ENCODE results near the gene PCGF6.
"Not testable (repeated sequence)": the region's sequence is repeated elsewhere in the genome, so short reads cannot be mapped to it uniquely, and the experiment has no call there.

Gene PCGF6

GRCh38 chr10:103367379-103367781 is 16.4 kb upstream of the PCGF6 start:
- H3K4me3 ChIP-seq (ENCODE audit: low read depth in 1 of 2, low read length in 2 of 2), result peak overlapping the region; percentile 68 to 74
- no peaks in the 10 kb centered on the region for H3K9me3 ChIP-seq (ENCODE audit: low read length)
- no peaks in the 10 kb centered on the region for H3K4me1 ChIP-seq (ENCODE audit: insufficient read depth, low read length)
- no peaks in the 10 kb centered on the region for H3K27me3 ChIP-seq (ENCODE audit: control insufficient read depth in 1 of 2, insufficient read depth in 2 of 2, low read length in 2 of 2)
- peak overlapping the region; percentile 81 for H3K27ac ChIP-seq (ENCODE audit: low read depth, low read length)
- H3K9ac ChIP-seq (ENCODE audit: low read length), result no peak overlapping the region
- no peaks in the 10 kb centered on the region for H3K36me3 ChIP-seq (ENCODE audit: insufficient read depth, low read length)

GRCh38 chr10:103360791-103361190 is 9.9 kb upstream of the PCGF6 start:
- not testable (repeated sequence) for H3K4me1 ChIP-seq (ENCODE audit: insufficient read depth, low read length); H3K27me3 ChIP-seq (ENCODE audit: control insufficient read depth in 1 of 2, insufficient read depth in 2 of 2, low read length in 2 of 2); H3K27ac ChIP-seq (ENCODE audit: low read depth, low read length); H3K4me3 ChIP-seq (ENCODE audit: low read depth in 1 of 2, low read length in 2 of 2); H3K9ac ChIP-seq (ENCODE audit: low read length); H3K9me3 ChIP-seq (ENCODE audit: low read length); H3K36me3 ChIP-seq (ENCODE audit: insufficient read depth, low read length)

- H3K4me1 ChIP-seq (ENCODE audit: insufficient read depth, low read length); H3K4me3 ChIP-seq (ENCODE audit: low read depth in 1 of 2, low read length in 2 of 2); H3K27me3 ChIP-seq (ENCODE audit: control insufficient read depth in 1 of 2, insufficient read depth in 2 of 2, low read length in 2 of 2); H3K36me3 ChIP-seq (ENCODE audit: insufficient read depth, low read length); H3K27ac ChIP-seq (ENCODE audit: low read depth, low read length); H3K9ac ChIP-seq (ENCODE audit: low read length); H3K9me3 ChIP-seq (ENCODE audit: low read length): not testable (repeated sequence)
These were observed 8.6 kb upstream of the PCGF6 start for GRCh38 chr10:103359493-103359892.

- Histone ChIP-seq H3K27ac (ENCODE audit: low read depth, low read length) (no peak overlapping the region), H3K36me3 (ENCODE audit: insufficient read depth, low read length) (no peaks in the 10 kb centered on the region), H3K4me3 (ENCODE audit: low read depth in 1 of 2, low read length in 2 of 2) (no peak overlapping the region), H3K27me3 (ENCODE audit: control insufficient read depth in 1 of 2, insufficient read depth in 2 of 2, low read length in 2 of 2) (no peaks in the 10 kb centered on the region), H3K9ac (ENCODE audit: low read length) (no peak overlapping the region), H3K9me3 (ENCODE audit: low read length) (no peaks in the 10 kb centered on the region), H3K4me1 (ENCODE audit: insufficient read depth, low read length) (no peaks in the 10 kb centered on the region)
These were observed 5.1 kb upstream of the PCGF6 start for GRCh38 chr10:103355906-103356599.

- H3K4me3 ChIP-seq (ENCODE audit: low read depth in 1 of 2, low read length in 2 of 2); H3K36me3 ChIP-seq (ENCODE audit: insufficient read depth, low read length); H3K27ac ChIP-seq (ENCODE audit: low read depth, low read length); H3K27me3 ChIP-seq (ENCODE audit: control insufficient read depth in 1 of 2, insufficient read depth in 2 of 2, low read length in 2 of 2); H3K9me3 ChIP-seq (ENCODE audit: low read length); H3K4me1 ChIP-seq (ENCODE audit: insufficient read depth, low read length); H3K9ac ChIP-seq (ENCODE audit: low read length): not testable (repeated sequence)
These were observed 3.6 kb upstream of the PCGF6 start for GRCh38 chr10:103354567-103354966.

- Histone ChIP-seq H3K9ac (ENCODE audit: low read length) (no peak overlapping the region), H3K27me3 (ENCODE audit: control insufficient read depth in 1 of 2, insufficient read depth in 2 of 2, low read length in 2 of 2) (no peaks in the 10 kb centered on the region), H3K27ac (ENCODE audit: low read depth, low read length) (no peak overlapping the region), H3K36me3 (ENCODE audit: insufficient read depth, low read length) (peaks cover under 1% of the 10 kb centered on the region), H3K4me1 (ENCODE audit: insufficient read depth, low read length) (no peaks in the 10 kb centered on the region), H3K4me3 (ENCODE audit: low read depth in 1 of 2, low read length in 2 of 2) (no peak overlapping the region), H3K9me3 (ENCODE audit: low read length) (no peaks in the 10 kb centered on the region)
These were observed 2.3 kb upstream of the PCGF6 start for GRCh38 chr10:103353281-103353680.

- Histone ChIP-seq H3K4me1 (ENCODE audit: insufficient read depth, low read length) (no peaks in the 10 kb centered on the region), H3K27ac (ENCODE audit: low read depth, low read length) (peak overlapping the region; percentile 93), H3K36me3 (ENCODE audit: insufficient read depth, low read length) (peaks cover 11% of the 10 kb centered on the region), H3K9ac (ENCODE audit: low read length) (peak overlapping the region; percentile 21), H3K9me3 (ENCODE audit: low read length) (no peaks in the 10 kb centered on the region), H3K27me3 (ENCODE audit: control insufficient read depth in 1 of 2, insufficient read depth in 2 of 2, low read length in 2 of 2) (no peaks in the 10 kb centered on the region), H3K4me3 (ENCODE audit: low read depth in 1 of 2, low read length in 2 of 2) (peak overlapping the region; percentile 71 to 77)
These were observed 794 bp downstream of the PCGF6 start for GRCh38 chr10:103350175-103350516.

GRCh38 chr10:103336370-103336769 is 14.6 kb downstream of the PCGF6 start:
- Histone ChIP-seq H3K27ac (ENCODE audit: low read depth, low read length) (no peak overlapping the region), H3K36me3 (ENCODE audit: insufficient read depth, low read length) (peaks cover 17% of the 10 kb centered on the region), H3K9ac (ENCODE audit: low read length) (no peak overlapping the region), H3K4me3 (ENCODE audit: low read depth in 1 of 2, low read length in 2 of 2) (no peak overlapping the region), H3K27me3 (ENCODE audit: control insufficient read depth in 1 of 2, insufficient read depth in 2 of 2, low read length in 2 of 2) (no peaks in the 10 kb centered on the region), H3K9me3 (ENCODE audit: low read length) (no peaks in the 10 kb centered on the region), H3K4me1 (ENCODE audit: insufficient read depth, low read length) (no peaks in the 10 kb centered on the region)

- H3K4me1 ChIP-seq (ENCODE audit: insufficient read depth, low read length), result no peaks in the 10 kb centered on the region
- H3K27me3 ChIP-seq (ENCODE audit: control insufficient read depth in 1 of 2, insufficient read depth in 2 of 2, low read length in 2 of 2), result no peaks in the 10 kb centered on the region
- no peak overlapping the region for H3K9ac ChIP-seq (ENCODE audit: low read length)
- no peak overlapping the region for H3K4me3 ChIP-seq (ENCODE audit: low read depth in 1 of 2, low read length in 2 of 2)
- no peak overlapping the region for H3K27ac ChIP-seq (ENCODE audit: low read depth, low read length)
- H3K9me3 ChIP-seq (ENCODE audit: low read length), result no peaks in the 10 kb centered on the region
- peaks cover 17% of the 10 kb centered on the region for H3K36me3 ChIP-seq (ENCODE audit: insufficient read depth, low read length)
These were observed 16.4 kb downstream of the PCGF6 start for GRCh38 chr10:103334567-103334966.

GRCh38 chr10:103333934-103334520 is 16.9 kb downstream of the PCGF6 start:
- no peak overlapping the region for H3K4me3 ChIP-seq (ENCODE audit: low read depth in 1 of 2, low read length in 2 of 2)
- no peak overlapping the region for H3K27ac ChIP-seq (ENCODE audit: low read depth, low read length)
- H3K9me3 ChIP-seq (ENCODE audit: low read length), result no peaks in the 10 kb centered on the region
- H3K36me3 ChIP-seq (ENCODE audit: insufficient read depth, low read length), result peaks cover 16% of the 10 kb centered on the region
- no peak overlapping the region for H3K9ac ChIP-seq (ENCODE audit: low read length)
- H3K4me1 ChIP-seq (ENCODE audit: insufficient read depth, low read length), result no peaks in the 10 kb centered on the region
- no peaks in the 10 kb centered on the region for H3K27me3 ChIP-seq (ENCODE audit: control insufficient read depth in 1 of 2, insufficient read depth in 2 of 2, low read length in 2 of 2)

GRCh38 chr10:103327906-103328305 is 23.0 kb downstream of the PCGF6 start:
- Histone ChIP-seq H3K4me3 (ENCODE audit: low read depth in 1 of 2, low read length in 2 of 2) (no peak overlapping the region), H3K27me3 (ENCODE audit: control insufficient read depth in 1 of 2, insufficient read depth in 2 of 2, low read length in 2 of 2) (no peaks in the 10 kb centered on the region), H3K9me3 (ENCODE audit: low read length) (no peaks in the 10 kb centered on the region), H3K9ac (ENCODE audit: low read length) (no peak overlapping the region), H3K27ac (ENCODE audit: low read depth, low read length) (no peak overlapping the region), H3K4me1 (ENCODE audit: insufficient read depth, low read length) (no peaks in the 10 kb centered on the region), H3K36me3 (ENCODE audit: insufficient read depth, low read length) (peaks cover 13% of the 10 kb centered on the region)

GRCh38 chr10:103316087-103316486 is 34.9 kb downstream of the PCGF6 start:
- Histone ChIP-seq H3K36me3 (ENCODE audit: insufficient read depth, low read length) (peaks cover 6% of the 10 kb centered on the region), H3K27ac (ENCODE audit: low read depth, low read length) (no peak overlapping the region), H3K4me3 (ENCODE audit: low read depth in 1 of 2, low read length in 2 of 2) (no peak overlapping the region), H3K27me3 (ENCODE audit: control insufficient read depth in 1 of 2, insufficient read depth in 2 of 2, low read length in 2 of 2) (no peaks in the 10 kb centered on the region), H3K4me1 (ENCODE audit: insufficient read depth, low read length) (no peaks in the 10 kb centered on the region), H3K9ac (ENCODE audit: low read length) (no peak overlapping the region), H3K9me3 (ENCODE audit: low read length) (no peaks in the 10 kb centered on the region)
